A549 (cell line): Measurements from ENCODE around the gene ING5.

ENCODE experiments used
- CEBPB ChIP-seq, 2 experiments: fragments of >200 bp in 1 of 2; sonication (Bioruptor Twin) in 1 of 2; formaldehyde crosslinking in 1 of 2; IDR thresholded peaks; 2 replicates each; pipeline ENCODE4 v1.6.1; 2012 to 2016
- CHD2 ChIP-seq: fragments of 150-350 bp; IDR thresholded peaks from 2 replicates; pipeline ENCODE4 v1.6.1; 2014; ENCODE audit warnings: low read length; ENCODE audit not compliant: partially characterized antibody
- EHF ChIP-seq: fragments of 250-450 bp; sonication (Bioruptor Pico); IDR thresholded peaks from 2 replicates; pipeline ENCODE4 v1.5.0; 2020; ENCODE audit warnings: mild to moderate bottlenecking
- EP300 ChIP-seq, 2 experiments: fragments of >200 bp; sonication (Bioruptor Twin); formaldehyde crosslinking; IDR thresholded peaks; 2 replicates in 1 of 2; 3 replicates in 1 of 2; pipeline ENCODE4 v1.6.1; 2016 to 2017
- FOSL2 ChIP-seq, 2 experiments: fragments of 450-650 bp in 1 of 2; fragments of >200 bp in 1 of 2; sonication (Bioruptor Twin) in 1 of 2; formaldehyde crosslinking; IDR thresholded peaks; 2 replicates each; pipeline versions ENCODE4 v1.5.0 to v1.6.1; 2016 to 2020; ENCODE audit warnings: mild to moderate bottlenecking in 1 of 2, moderate library complexity in 1 of 2
- MAFK ChIP-seq: fragments of 450-650 bp; IDR thresholded peaks from 2 replicates; pipeline ENCODE4 v1.6.1; 2014; ENCODE audit not compliant: partially characterized antibody
- POLR2A ChIP-seq: IDR thresholded peaks from 2 replicates; pipeline ENCODE4 v1.6.1; 2012; ENCODE audit warnings: mild to moderate bottlenecking, low read length
- POLR2AphosphoS2 ChIP-seq: conservative IDR thresholded peaks from 2 replicates; pipeline ENCODE4 v1.6.1; 2012; ENCODE audit warnings: low read length, improper control_type of control experiment, inconsistent platforms
- RCOR1 ChIP-seq: fragments of 150-350 bp; IDR thresholded peaks from 2 replicates; pipeline ENCODE4 v1.6.1; 2014; ENCODE audit warnings: antibody characterized with exemption, low read length, low read depth
- SREBF2 ChIP-seq: fragments of 450-650 bp; IDR thresholded peaks from 2 replicates; pipeline ENCODE4 v1.6.1; 2014; ENCODE audit warnings: mild to moderate bottlenecking, moderate library complexity
- TF ChIP-seq, protein P1 (sequence below): fragments of >200 bp; sonication (Bioruptor Twin); formaldehyde crosslinking; IDR thresholded peaks from 3 replicates; pipeline ENCODE4 v1.5.1; 2016

- no peak for TF ChIP-seq EP300 (IDR thresholded peaks at IDR 0.05)
- TF ChIP-seq, protein P1, sequence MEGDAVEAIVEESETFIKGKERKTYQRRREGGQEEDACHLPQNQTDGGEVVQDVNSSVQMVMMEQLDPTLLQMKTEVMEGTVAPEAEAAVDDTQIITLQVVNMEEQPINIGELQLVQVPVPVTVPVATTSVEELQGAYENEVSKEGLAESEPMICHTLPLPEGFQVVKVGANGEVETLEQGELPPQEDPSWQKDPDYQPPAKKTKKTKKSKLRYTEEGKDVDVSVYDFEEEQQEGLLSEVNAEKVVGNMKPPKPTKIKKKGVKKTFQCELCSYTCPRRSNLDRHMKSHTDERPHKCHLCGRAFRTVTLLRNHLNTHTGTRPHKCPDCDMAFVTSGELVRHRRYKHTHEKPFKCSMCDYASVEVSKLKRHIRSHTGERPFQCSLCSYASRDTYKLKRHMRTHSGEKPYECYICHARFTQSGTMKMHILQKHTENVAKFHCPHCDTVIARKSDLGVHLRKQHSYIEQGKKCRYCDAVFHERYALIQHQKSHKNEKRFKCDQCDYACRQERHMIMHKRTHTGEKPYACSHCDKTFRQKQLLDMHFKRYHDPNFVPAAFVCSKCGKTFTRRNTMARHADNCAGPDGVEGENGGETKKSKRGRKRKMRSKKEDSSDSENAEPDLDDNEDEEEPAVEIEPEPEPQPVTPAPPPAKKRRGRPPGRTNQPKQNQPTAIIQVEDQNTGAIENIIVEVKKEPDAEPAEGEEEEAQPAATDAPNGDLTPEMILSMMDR, result no peak
- TF ChIP-seq SREBF2, result no peak
- TF ChIP-seq FOSL2 (IDR thresholded peaks at IDR 0.05), result no peak
- no peak for TF ChIP-seq FOSL2 (CRISPR knock-in tag; IDR thresholded peaks at IDR 0.05)
- no peak for TF ChIP-seq EHF (CRISPR knock-in tag)
- TF ChIP-seq POLR2A, result no peak
- TF ChIP-seq RCOR1, result no peak
- TF ChIP-seq CHD2, result no peak
- TF ChIP-seq CEBPB (IDR thresholded peaks at IDR 0.05), result no peak
- TF ChIP-seq POLR2AphosphoS2, result no peak
- TF ChIP-seq MAFK, result peak; percentile 65
These were observed 57.4 kb downstream of the ING5 start for GRCh38 chr2:241759067-241759807.
